ENCODE results near the gene SUPT5H.

- TF ChIP-seq POLR2AphosphoS5 (IDR thresholded peaks at IDR 0.05): peak; percentile 74 to 99 (median 97)
- TF ChIP-seq CTCF (IDR thresholded peaks at IDR 0.05): peak in 4 of 7 experiments; percentile 69 to 85 (median 78)
- TF ChIP-seq EP300 (IDR thresholded peaks at IDR 0.05): no peak
Observed at GRCh38 chr19:39412100-39412866, 33.1 kb upstream of the SUPT5H start, which contains the start of gene PLEKHG2.
